ENCODE results near the gene IL1RN.

Gene IL1RN

DNA sequence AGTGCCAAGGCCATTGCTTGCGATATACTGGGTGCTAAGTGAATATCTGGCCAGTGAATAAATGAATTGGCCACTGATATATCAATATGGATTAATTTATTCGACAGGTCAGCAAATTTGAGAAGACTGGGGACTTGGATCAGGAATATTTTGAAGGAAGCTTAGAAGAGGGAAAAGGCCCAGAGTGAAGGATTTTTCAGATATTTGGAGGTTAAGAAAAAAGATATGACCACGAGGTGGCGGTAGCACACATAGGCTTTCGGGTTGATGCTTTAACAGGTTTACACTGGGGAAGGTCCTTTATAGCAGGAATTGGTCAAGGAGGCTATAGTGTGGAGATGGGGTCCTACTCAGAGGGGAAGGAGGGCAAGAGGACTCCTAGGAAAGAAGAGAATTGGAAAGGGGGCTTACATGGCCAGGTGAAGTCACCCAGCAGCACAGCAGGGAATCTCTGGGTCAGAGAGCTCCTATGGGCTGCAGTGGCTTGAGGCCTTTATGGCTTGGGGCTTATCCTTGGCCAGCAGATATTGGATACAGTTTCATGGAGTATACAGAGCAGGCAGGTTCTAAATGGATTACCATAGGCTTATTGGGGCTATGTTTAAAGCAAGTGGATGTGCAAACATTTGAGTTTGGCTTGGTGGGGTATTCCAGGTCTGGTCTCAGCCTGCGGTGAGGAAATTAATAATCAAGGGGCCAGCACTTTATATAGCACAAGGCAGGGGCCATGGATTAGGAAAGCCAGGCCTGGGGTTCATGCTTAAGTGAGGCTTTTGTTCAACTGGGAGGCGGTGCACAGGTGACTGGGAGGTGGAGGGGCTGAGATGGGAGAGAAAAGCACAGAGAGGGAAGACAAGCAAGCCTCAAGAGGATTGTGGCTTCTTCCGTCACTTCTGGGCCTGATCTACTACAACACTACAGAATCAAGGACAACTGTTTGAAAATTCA, 9.7 kb downstream of the IL1RN start:
- DNase-seq (ENCODE audit: low spot score in 2 of 2) = no peak
- H3K4me3 Mint-ChIP-seq = no peak overlapping the region
- H3K9me3 Mint-ChIP-seq = no peaks in the 10 kb centered on the region
- no peak for ATAC-seq (replicated peaks; ENCODE audit: extremely low read depth, poor library complexity, severe bottlenecking)
- H3K27ac Mint-ChIP-seq (ENCODE audit: low read depth) = no peak overlapping the region
- no peaks in the 10 kb centered on the region for H3K36me3 Mint-ChIP-seq (ENCODE audit: insufficient read depth)
- H3K4me1 Mint-ChIP-seq = peaks cover 17% of the 10 kb centered on the region
- H3K27me3 Mint-ChIP-seq = no peaks in the 10 kb centered on the region

- H3K27me3 Mint-ChIP-seq = no peaks in the 10 kb centered on the region
- H3K36me3 Mint-ChIP-seq (ENCODE audit: insufficient read depth) = no peaks in the 10 kb centered on the region
- no peak for ATAC-seq (replicated peaks; ENCODE audit: extremely low read depth, poor library complexity, severe bottlenecking)
- no peaks in the 10 kb centered on the region for H3K9me3 Mint-ChIP-seq
- H3K4me1 Mint-ChIP-seq = peaks cover 17% of the 10 kb centered on the region
- H3K4me3 Mint-ChIP-seq = no peak overlapping the region
- no peak for DNase-seq (ENCODE audit: low spot score in 2 of 2)
- H3K27ac Mint-ChIP-seq (ENCODE audit: low read depth) = no peak overlapping the region
Measured at GRCh38 chr2:113137827-113138226, 10.4 kb downstream of the IL1RN start.

- Mint-ChIP-seq H3K4me1 (peaks cover 17% of the 10 kb centered on the region), H3K9me3 (no peaks in the 10 kb centered on the region), H3K4me3 (peak overlapping the region; percentile 40), H3K27ac (ENCODE audit: low read depth) (no peak overlapping the region), H3K36me3 (ENCODE audit: insufficient read depth) (no peaks in the 10 kb centered on the region), H3K27me3 (no peaks in the 10 kb centered on the region)
- ATAC-seq (replicated peaks; ENCODE audit: extremely low read depth, poor library complexity, severe bottlenecking) = peak; percentile 65
- DNase-seq (ENCODE audit: low spot score in 2 of 2) = peak in 1 of 2 donors; percentile 57
Measured at GRCh38 chr2:113138428-113139322, 11.3 kb downstream of the IL1RN start.

DNA sequence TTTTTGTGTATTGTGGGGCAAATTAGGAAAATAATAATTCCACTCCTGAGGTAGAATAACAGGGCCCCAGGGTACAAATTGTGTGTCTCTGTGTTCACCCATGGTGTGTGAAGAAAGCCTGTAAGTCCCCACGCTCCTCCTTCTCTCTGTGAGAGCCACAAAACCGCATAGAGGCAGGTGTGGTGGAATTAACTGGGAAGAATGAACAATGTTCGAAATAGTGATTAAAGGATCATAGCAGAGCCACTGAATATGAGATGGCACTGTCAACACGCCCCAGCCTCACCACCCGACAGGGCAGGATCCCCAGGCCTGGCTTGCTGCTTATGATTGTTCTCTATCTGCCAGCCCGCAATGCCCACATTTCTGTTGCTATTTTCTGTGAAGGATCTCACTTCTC, 14.1 kb downstream of the IL1RN start:
- Mint-ChIP-seq H3K36me3 (ENCODE audit: insufficient read depth) (no peaks in the 10 kb centered on the region), H3K4me3 (no peak overlapping the region), H3K27me3 (no peaks in the 10 kb centered on the region), H3K27ac (ENCODE audit: low read depth) (no peak overlapping the region), H3K9me3 (no peaks in the 10 kb centered on the region), H3K4me1 (peaks cover 21% of the 10 kb centered on the region)
- no peak for DNase-seq (ENCODE audit: low spot score in 2 of 2)
- no peak for ATAC-seq (replicated peaks; ENCODE audit: extremely low read depth, poor library complexity, severe bottlenecking)

DNA sequence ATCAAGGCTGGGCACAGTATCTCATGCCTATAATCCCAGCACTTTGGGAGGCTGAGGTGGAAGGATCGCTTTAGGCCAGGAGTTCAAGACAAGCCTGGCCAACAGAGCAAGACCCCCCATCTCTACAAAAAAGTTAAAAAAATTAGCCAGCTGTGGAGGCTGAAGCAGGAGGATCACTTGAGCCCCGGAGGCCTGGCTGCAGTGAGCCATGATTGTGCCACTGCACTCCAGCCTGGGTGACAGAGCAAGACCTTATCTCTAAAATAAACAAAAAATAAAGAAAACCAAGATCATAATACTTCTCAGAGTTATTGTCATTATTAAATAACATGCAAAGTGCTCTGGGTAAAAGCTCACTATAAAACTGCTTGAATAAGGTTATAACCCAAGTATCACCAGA, 14.9 kb downstream of the IL1RN start:
- ATAC-seq (replicated peaks; ENCODE audit: extremely low read depth, poor library complexity, severe bottlenecking) = no peak
- H3K36me3 Mint-ChIP-seq (ENCODE audit: insufficient read depth) = no peaks in the 10 kb centered on the region
- no peak for DNase-seq (ENCODE audit: low spot score in 2 of 2)
- H3K27ac Mint-ChIP-seq (ENCODE audit: low read depth) = no peak overlapping the region
- no peak overlapping the region for H3K4me3 Mint-ChIP-seq
- no peaks in the 10 kb centered on the region for H3K9me3 Mint-ChIP-seq
- H3K27me3 Mint-ChIP-seq = no peaks in the 10 kb centered on the region
- H3K4me1 Mint-ChIP-seq = peaks cover 18% of the 10 kb centered on the region

GRCh38 chr2:113144259-113144658, 16.9 kb downstream of the IL1RN start:
- no peak for DNase-seq (ENCODE audit: low spot score in 2 of 2)
- no peak overlapping the region for H3K4me3 Mint-ChIP-seq

GRCh38 chr2:113148606-113149552, 21.5 kb downstream of the IL1RN start:
- Mint-ChIP-seq H3K4me1 (peaks cover 6% of the 10 kb centered on the region), H3K27ac (ENCODE audit: low read depth) (no peak overlapping the region), H3K36me3 (ENCODE audit: insufficient read depth) (peaks cover 2% of the 10 kb centered on the region), H3K4me3 (no peak overlapping the region), H3K9me3 (no peaks in the 10 kb centered on the region), H3K27me3 (no peaks in the 10 kb centered on the region)
- DNase-seq (ENCODE audit: low spot score in 2 of 2) (no peak), ATAC-seq (replicated peaks; ENCODE audit: extremely low read depth, poor library complexity, severe bottlenecking) (no peak)

More at GRCh38 chr2:113144259-113144658, 16.9 kb downstream of the IL1RN start:
- H3K27ac Mint-ChIP-seq (ENCODE audit: low read depth) = no peak overlapping the region
- peaks cover 2% of the 10 kb centered on the region for H3K36me3 Mint-ChIP-seq (ENCODE audit: insufficient read depth)
- H3K27me3 Mint-ChIP-seq = no peaks in the 10 kb centered on the region
- H3K4me1 Mint-ChIP-seq = peaks cover 6% of the 10 kb centered on the region
- no peaks in the 10 kb centered on the region for H3K9me3 Mint-ChIP-seq
- ATAC-seq (replicated peaks; ENCODE audit: extremely low read depth, poor library complexity, severe bottlenecking) = no peak

GRCh38 chr2:113149553-113150257, 22.3 kb downstream of the IL1RN start:
- Mint-ChIP-seq H3K27ac (ENCODE audit: low read depth) (no peak overlapping the region), H3K9me3 (no peaks in the 10 kb centered on the region), H3K4me1 (peaks cover 6% of the 10 kb centered on the region), H3K36me3 (ENCODE audit: insufficient read depth) (peaks cover 2% of the 10 kb centered on the region), H3K4me3 (no peak overlapping the region), H3K27me3 (no peaks in the 10 kb centered on the region)
- no peak for ATAC-seq (replicated peaks; ENCODE audit: extremely low read depth, poor library complexity, severe bottlenecking)
- no peak for DNase-seq (ENCODE audit: low spot score in 2 of 2)

DNA sequence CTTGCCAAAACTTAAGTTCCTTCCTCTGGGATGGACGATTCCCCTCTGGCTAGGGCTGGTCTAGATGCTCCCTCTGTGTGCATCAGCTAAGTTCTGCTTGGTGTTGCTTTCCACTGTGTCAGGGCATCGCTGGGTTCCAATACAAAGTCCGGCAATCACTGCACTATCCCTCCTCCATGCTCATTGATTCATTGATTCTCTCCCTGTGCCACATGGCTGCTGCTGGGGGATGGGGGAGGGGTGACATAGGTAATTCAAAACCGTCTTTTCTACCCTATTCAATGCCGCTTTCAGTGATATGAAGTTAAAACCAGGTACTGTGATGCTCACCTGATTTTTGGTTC, 22.8 kb downstream of the IL1RN start:
- Mint-ChIP-seq H3K27ac (ENCODE audit: low read depth) (no peak overlapping the region), H3K9me3 (no peaks in the 10 kb centered on the region), H3K36me3 (ENCODE audit: insufficient read depth) (peaks cover 2% of the 10 kb centered on the region), H3K27me3 (no peaks in the 10 kb centered on the region), H3K4me3 (no peak overlapping the region), H3K4me1 (peaks cover 6% of the 10 kb centered on the region)
- DNase-seq (ENCODE audit: low spot score in 2 of 2) = no peak
- ATAC-seq (replicated peaks; ENCODE audit: extremely low read depth, poor library complexity, severe bottlenecking) = no peak

GRCh38 chr2:113155331-113155730, 27.9 kb downstream of the IL1RN start:
- Mint-ChIP-seq H3K36me3 (ENCODE audit: insufficient read depth) (peaks cover 2% of the 10 kb centered on the region), H3K4me1 (peaks cover 23% of the 10 kb centered on the region), H3K27ac (ENCODE audit: low read depth) (no peak overlapping the region), H3K9me3 (no peaks in the 10 kb centered on the region), H3K27me3 (no peaks in the 10 kb centered on the region), H3K4me3 (no peak overlapping the region)
- DNase-seq (ENCODE audit: low spot score in 2 of 2) = no peak
- no peak for ATAC-seq (replicated peaks; ENCODE audit: extremely low read depth, poor library complexity, severe bottlenecking)

- no peaks in the 10 kb centered on the region for H3K27me3 Mint-ChIP-seq
- no peak overlapping the region for H3K27ac Mint-ChIP-seq (ENCODE audit: low read depth)
- no peak for DNase-seq (ENCODE audit: low spot score in 2 of 2)
- peaks cover 23% of the 10 kb centered on the region for H3K4me1 Mint-ChIP-seq
- peak overlapping the region; percentile 66 for H3K4me3 Mint-ChIP-seq
- H3K36me3 Mint-ChIP-seq (ENCODE audit: insufficient read depth) = peaks cover 2% of the 10 kb centered on the region
- no peak for ATAC-seq (replicated peaks; ENCODE audit: extremely low read depth, poor library complexity, severe bottlenecking)
- H3K9me3 Mint-ChIP-seq = no peaks in the 10 kb centered on the region
Measured at GRCh38 chr2:113156278-113157117, 29.1 kb downstream of the IL1RN start.

All from central memory CD8-positive, alpha-beta T cell (primary cell).